ENCODE results near the gene DUSP7.

- TF ChIP-seq, protein P1, sequence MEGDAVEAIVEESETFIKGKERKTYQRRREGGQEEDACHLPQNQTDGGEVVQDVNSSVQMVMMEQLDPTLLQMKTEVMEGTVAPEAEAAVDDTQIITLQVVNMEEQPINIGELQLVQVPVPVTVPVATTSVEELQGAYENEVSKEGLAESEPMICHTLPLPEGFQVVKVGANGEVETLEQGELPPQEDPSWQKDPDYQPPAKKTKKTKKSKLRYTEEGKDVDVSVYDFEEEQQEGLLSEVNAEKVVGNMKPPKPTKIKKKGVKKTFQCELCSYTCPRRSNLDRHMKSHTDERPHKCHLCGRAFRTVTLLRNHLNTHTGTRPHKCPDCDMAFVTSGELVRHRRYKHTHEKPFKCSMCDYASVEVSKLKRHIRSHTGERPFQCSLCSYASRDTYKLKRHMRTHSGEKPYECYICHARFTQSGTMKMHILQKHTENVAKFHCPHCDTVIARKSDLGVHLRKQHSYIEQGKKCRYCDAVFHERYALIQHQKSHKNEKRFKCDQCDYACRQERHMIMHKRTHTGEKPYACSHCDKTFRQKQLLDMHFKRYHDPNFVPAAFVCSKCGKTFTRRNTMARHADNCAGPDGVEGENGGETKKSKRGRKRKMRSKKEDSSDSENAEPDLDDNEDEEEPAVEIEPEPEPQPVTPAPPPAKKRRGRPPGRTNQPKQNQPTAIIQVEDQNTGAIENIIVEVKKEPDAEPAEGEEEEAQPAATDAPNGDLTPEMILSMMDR (IDR thresholded peaks at IDR 0.05; ENCODE audit: insufficient read depth, low read depth, low read length) = no peak
- TF ChIP-seq EZH2 (IDR thresholded peaks at IDR 0.05; ENCODE audit: insufficient read depth, low read length) = no peak
These were observed 19.1 kb downstream of the DUSP7 start for GRCh38 chr3:52037291-52037690.
